ENCODE results near the gene CPTP.

Gene CPTP

DNA sequence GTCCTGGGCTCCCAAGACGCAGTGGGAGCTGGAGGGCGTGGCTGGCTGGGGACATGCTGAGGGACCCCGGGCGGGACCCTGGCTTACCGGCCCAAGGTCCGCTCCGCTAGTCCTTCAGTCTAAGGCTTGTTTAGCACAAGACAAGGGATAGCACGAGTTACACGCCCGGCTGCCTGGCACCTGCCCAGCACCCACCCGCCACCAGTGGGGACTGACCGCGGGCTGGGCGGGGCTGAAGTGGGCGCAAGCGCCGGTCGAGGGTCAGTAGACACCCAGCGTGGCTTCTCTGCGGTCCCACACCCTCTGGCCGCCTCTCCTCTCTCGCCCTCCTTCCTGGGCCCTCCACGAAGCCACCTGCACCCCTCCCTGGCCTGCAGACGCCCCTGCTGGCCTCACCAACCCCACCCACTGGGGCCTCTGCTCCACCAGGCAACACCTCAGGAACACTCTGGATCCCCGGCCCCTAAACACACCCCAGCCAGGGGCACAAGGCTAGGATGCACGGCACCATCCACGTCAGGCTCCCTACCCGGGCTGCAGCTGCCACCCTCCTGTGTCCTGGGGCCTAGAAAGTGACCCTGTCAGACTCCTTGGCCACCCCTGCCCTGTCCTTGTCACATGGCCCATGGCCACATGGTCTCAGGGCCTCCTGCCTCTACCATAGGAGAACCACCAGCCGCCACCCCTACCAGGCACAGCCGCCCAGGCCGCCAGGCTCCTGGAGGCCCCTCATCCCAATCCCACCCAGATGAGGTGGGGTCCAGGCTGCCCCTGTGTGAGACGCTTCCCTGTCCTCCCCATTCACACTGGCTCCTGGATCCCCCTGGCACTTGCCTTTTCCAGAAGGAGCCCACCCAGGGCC, 12.6 kb downstream of the CPTP start:
- H3K9me3 ChIP-seq (ENCODE audit: control insufficient read depth, insufficient read depth, low read length): no peaks in the 10 kb centered on the region
- 0 out of 2 replicates have a peak, but pooled peaks cover 6% of the 10 kb centered on the region for H3K36me3 ChIP-seq (ENCODE audit: insufficient read depth, low read length)
- H3K9ac ChIP-seq (ENCODE audit: low read depth, low read length): no peak overlapping the region
- no peaks in the 10 kb centered on the region for H3K4me1 ChIP-seq (ENCODE audit: insufficient read depth, low read length)

DNA sequence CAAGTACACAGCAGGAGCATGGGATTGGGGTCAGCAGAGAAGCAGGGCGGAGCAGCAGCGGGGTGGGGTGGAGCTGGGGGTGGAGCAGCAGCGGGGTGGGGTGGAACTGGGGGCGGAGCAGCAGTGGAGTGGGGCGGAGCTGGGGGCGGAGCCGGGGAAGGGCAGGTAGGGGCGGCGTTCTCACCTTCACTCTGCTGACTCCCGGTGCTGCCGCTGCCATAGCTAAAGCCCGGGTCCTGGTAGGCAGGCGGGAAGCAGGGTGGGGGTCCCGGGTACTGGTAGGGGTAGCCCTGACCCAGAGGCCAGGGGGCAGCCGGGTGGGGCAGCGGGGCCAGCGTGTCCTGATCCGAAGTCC, 13.2 kb downstream of the CPTP start:
- H3K9ac ChIP-seq (ENCODE audit: low read depth, low read length): no peak overlapping the region
- H3K4me1 ChIP-seq (ENCODE audit: insufficient read depth, low read length): no peaks in the 10 kb centered on the region
- no peaks in the 10 kb centered on the region for H3K9me3 ChIP-seq (ENCODE audit: control insufficient read depth, insufficient read depth, low read length)
- 0 out of 2 replicates have a peak, but pooled peaks cover 6% of the 10 kb centered on the region for H3K36me3 ChIP-seq (ENCODE audit: insufficient read depth, low read length)

DNA sequence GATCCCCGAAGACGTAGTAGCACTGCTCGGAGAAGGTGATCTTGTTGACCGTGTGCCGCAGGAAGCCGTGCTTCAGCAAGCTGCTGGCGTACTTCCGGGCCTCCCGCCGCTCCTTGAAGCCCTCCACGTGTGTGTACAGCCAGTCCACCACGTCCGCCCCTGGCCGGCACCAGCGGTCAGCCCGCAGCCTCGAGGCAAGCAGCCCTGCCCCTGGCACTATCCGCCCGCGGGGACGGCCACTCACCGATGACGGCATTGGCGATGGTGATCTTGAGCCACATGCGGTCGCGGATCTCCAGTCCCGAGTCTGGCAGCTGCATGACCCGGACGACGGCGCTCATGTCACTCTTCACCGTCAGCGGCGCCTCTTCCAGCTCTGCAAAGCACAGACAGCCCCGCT, 13.7 kb downstream of the CPTP start:
- Histone ChIP-seq H3K9me3 (ENCODE audit: control insufficient read depth, insufficient read depth, low read length) (no peaks in the 10 kb centered on the region), H3K4me1 (ENCODE audit: insufficient read depth, low read length) (no peaks in the 10 kb centered on the region), H3K9ac (ENCODE audit: low read depth, low read length) (no peak overlapping the region), H3K36me3 (ENCODE audit: insufficient read depth, low read length) (0 out of 2 replicates have a peak, but pooled peaks cover 6% of the 10 kb centered on the region)

DNA sequence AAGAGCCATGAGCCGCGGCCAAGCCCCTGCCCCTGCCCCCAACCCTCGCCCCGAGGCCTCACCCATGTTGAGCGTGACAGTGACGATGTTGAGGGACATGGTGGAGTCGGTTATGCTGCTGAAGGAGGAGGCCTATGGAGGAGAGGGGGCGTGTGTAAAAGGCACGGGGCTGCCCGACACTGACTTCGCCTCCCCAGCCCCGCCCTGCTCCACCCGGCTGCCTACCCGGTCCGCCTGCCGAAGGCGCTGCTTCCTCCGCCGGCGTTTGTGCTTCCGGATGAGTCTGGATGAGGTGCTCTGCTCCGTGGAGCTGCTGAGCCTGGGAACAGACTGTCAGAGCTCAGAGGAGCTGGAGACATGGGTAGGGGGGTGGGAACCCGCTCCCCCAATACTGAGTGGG, 15.6 kb downstream of the CPTP start:
- Histone ChIP-seq H3K9ac (ENCODE audit: low read depth, low read length) (no peak overlapping the region), H3K4me1 (ENCODE audit: insufficient read depth, low read length) (no peaks in the 10 kb centered on the region), H3K9me3 (ENCODE audit: control insufficient read depth, insufficient read depth, low read length) (no peaks in the 10 kb centered on the region), H3K36me3 (ENCODE audit: insufficient read depth, low read length) (0 out of 2 replicates have a peak, but pooled peaks cover 6% of the 10 kb centered on the region)

DNA sequence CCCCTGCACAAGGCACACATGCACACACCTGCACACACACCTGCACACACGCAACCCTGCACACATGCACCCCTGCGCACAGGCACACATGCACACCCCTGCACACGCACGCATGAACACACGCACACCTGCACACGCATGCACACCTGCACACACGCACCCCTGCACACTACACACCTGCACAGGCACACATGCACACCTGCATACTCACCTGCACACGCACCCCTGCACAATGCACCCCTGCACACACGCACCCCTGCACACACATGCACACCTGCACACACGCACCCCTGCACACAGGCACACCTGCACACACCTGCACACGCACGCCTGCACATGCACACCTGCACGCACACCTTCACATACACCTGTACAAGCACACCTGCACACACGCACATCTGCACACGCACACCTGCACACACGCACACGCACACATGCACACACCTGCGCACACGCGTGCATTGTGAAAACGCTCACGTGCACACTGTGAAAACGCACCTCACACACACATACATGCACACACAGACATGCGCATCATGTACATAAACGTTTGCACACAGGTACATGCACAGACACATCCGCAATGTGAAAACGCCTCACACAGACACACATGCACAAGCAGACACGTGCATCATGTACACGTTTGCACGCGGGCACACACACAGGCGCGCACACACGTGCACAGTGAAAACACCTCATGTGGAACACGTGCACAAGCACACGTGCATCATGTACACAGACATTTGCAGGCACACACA, 16.4 kb downstream of the CPTP start:
- no peak overlapping the region for H3K9ac ChIP-seq (ENCODE audit: low read depth, low read length)
- H3K36me3 ChIP-seq (ENCODE audit: insufficient read depth, low read length): 0 out of 2 replicates have a peak, but pooled peaks cover 6% of the 10 kb centered on the region
- H3K4me1 ChIP-seq (ENCODE audit: insufficient read depth, low read length): no peaks in the 10 kb centered on the region
- H3K9me3 ChIP-seq (ENCODE audit: control insufficient read depth, insufficient read depth, low read length): no peaks in the 10 kb centered on the region

DNA sequence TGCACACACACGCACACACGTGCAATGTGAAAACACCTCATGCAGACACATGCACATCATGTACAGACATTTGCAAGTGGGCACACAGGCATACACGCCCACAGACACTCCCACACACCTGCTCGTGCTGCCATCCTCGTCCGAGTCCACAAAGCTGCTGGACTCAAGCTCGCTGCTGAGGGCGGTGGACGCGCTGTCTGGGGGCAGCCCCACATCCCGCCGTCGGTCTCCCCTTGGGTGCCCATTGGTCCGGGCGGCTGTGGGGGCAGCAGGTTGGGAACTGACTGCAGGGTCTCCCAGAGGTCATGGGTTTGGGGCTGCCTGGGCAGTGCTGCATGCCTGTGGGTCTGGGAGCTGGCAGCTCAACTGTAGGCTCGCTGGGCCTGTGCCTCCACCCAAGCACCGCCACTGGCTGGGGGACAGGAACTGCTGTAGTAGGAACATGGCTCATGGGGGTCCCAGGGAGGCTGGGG, 17.0 kb downstream of the CPTP start:
- no peaks in the 10 kb centered on the region for H3K9me3 ChIP-seq (ENCODE audit: control insufficient read depth, insufficient read depth, low read length)
- no peaks in the 10 kb centered on the region for H3K4me1 ChIP-seq (ENCODE audit: insufficient read depth, low read length)
- H3K9ac ChIP-seq (ENCODE audit: low read depth, low read length): no peak overlapping the region
- 0 out of 2 replicates have a peak, but pooled peaks cover 6% of the 10 kb centered on the region for H3K36me3 ChIP-seq (ENCODE audit: insufficient read depth, low read length)

DNA sequence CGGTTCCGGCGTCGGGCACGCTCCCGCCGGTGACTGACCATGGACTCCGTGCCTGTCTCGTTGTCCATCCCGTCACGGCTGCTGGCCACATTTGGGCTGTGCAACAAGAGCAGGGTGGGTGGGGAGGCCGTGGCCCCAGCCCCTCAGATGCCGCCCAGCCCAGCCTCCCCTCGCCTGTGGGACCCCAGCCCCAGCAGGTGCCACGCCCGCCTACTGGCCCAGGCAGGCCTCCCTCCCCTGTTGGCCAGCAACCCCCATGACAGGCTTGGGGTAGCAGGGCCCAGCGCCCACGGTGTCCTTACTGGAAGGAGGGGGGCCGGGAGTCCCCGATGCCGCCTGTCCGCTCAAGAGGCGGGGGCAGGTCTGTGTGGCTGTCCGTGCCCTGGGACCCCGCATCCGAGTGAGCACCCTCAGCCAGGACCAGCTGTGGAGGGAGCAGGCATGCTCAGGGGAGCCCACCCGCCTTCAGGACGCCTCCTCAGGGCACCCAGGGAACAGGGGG, 17.5 kb downstream of the CPTP start:
- H3K4me1 ChIP-seq (ENCODE audit: insufficient read depth, low read length): no peaks in the 10 kb centered on the region
- H3K36me3 ChIP-seq (ENCODE audit: insufficient read depth, low read length): 0 out of 2 replicates have a peak, but pooled peaks cover 6% of the 10 kb centered on the region
- no peak overlapping the region for H3K9ac ChIP-seq (ENCODE audit: low read depth, low read length)
- no peaks in the 10 kb centered on the region for H3K9me3 ChIP-seq (ENCODE audit: control insufficient read depth, insufficient read depth, low read length)

DNA sequence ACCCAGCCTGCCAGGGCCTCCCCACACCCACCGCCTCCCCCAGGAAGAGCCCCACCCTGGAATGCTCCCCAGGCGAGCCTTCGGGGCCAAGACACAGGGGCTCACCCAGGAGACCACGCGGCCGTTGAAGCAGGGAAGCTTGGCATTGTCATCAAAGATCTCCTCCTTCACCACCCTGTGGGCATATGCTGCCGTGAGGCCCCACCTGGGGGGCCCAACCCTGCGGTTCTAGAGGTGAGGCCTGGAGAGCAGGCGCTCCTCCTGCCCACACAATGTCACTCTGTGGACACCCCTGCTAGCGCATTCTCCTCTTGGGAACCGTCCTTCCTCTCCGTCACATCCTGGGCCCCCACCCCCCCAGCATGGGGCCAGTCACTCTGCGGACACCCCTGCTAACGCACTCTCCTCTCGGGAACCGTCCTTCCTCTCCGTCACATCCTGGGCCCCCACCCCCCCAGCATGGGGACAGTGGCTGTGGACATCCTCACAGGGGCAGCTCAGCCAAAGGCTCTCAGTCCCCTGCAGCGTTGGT, 18.0 kb downstream of the CPTP start:
- H3K9ac ChIP-seq (ENCODE audit: low read depth, low read length): no peak overlapping the region
- no peaks in the 10 kb centered on the region for H3K9me3 ChIP-seq (ENCODE audit: control insufficient read depth, insufficient read depth, low read length)
- H3K4me1 ChIP-seq (ENCODE audit: insufficient read depth, low read length): no peaks in the 10 kb centered on the region
- 0 out of 2 replicates have a peak, but pooled peaks cover 6% of the 10 kb centered on the region for H3K36me3 ChIP-seq (ENCODE audit: insufficient read depth, low read length)

DNA sequence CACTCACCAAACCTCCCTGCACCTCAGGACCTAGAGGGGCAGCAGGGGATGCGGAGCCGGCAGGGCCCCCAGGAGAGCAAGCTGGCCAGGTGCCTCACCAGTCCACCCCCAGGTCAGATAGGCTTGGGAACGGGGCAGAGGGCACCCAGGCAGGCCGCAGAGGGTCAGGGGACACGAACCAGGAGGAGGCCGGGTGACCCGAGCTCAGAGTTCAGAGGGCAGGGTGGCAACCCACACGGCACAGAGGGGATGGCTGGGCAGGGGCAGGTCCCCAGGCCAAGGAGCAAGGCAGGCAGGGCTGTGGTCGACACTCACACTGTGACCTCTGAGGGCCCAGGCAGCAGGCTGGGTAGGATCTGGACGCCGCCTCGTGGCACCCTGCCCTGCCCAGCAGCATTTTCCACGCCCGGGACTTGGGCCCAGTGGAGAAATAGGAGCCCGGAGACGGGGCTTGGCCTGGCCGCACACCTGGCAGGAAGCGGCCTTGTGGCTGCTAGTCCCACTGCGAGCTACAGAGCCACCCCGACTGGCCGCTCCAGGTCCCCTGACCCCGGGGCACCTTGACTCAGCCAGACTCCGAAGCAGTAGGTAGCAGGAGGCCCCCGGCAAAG, 19.3 kb downstream of the CPTP start:
- no peaks in the 10 kb centered on the region for H3K4me1 ChIP-seq (ENCODE audit: insufficient read depth, low read length)
- no peak overlapping the region for H3K9ac ChIP-seq (ENCODE audit: low read depth, low read length)
- no peaks in the 10 kb centered on the region for H3K9me3 ChIP-seq (ENCODE audit: control insufficient read depth, insufficient read depth, low read length)
- H3K36me3 ChIP-seq (ENCODE audit: insufficient read depth, low read length): 0 out of 2 replicates have a peak, but pooled peaks cover 6% of the 10 kb centered on the region

DNA sequence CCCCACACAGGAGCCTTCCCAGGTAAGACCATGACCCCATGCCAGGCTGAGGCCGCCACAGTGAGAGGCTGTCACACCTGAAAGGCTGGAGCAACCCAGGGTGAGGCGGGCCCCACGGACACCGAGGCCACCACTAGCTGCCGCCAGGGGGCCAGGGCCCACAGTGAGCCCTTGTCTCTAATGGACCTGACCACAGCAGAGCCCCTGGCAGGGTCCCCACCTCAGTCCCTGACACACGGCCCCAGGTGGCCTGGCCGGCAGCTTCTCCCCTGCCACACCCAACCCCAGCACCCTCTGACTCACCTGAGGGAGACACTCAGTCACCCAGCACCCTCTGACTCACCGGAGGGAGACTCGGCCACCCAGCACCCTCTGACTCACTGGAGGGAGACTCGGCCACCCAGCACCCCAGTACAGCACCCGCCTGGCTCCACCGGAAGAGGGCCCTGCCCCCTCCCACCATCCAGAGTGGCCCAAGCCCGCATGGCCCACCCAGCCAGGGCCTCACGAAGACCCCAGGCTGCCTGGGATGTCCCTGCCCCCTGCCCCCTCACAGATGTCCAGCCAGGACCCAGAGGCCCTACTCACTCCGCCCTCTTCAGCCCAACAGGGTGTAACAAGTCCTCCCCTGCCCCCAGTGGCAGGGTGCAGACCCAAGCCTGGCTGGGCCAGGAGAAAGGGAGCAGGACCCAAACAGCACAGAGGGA, 20.2 kb downstream of the CPTP start:
- Histone ChIP-seq H3K4me1 (ENCODE audit: insufficient read depth, low read length) (no peaks in the 10 kb centered on the region), H3K9ac (ENCODE audit: low read depth, low read length) (no peak overlapping the region; the same call in 1 of the 2 replicates), H3K36me3 (ENCODE audit: insufficient read depth, low read length) (0 out of 2 replicates have a peak, but pooled peaks cover 6% of the 10 kb centered on the region), H3K9me3 (ENCODE audit: control insufficient read depth, insufficient read depth, low read length) (no peaks in the 10 kb centered on the region)

DNA sequence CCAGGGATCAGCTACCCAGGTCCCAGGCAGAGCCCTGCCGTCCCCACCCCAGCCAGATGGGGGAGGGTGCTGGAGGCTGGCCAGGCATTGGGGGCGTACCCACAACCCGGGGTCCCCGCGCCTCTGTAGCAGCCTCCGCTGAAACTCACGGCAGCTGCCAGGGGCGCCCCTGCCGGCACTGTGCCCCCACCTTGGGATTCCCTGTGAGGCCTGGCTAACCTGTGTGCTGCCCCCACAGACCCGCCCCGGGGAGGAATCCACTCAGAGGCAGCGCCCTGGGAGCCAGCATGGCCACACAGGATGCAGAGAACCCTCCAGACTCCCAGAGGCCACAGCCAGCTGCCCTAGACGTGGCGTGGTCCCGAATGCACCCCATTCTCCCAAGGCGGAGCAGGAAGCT, 20.8 kb downstream of the CPTP start:
- H3K36me3 ChIP-seq (ENCODE audit: insufficient read depth, low read length): 0 out of 2 replicates have a peak, but pooled peaks cover 6% of the 10 kb centered on the region
- no peak overlapping the region for H3K9ac ChIP-seq (ENCODE audit: low read depth, low read length)
- H3K9me3 ChIP-seq (ENCODE audit: control insufficient read depth, insufficient read depth, low read length): no peaks in the 10 kb centered on the region
- no peaks in the 10 kb centered on the region for H3K4me1 ChIP-seq (ENCODE audit: insufficient read depth, low read length)

DNA sequence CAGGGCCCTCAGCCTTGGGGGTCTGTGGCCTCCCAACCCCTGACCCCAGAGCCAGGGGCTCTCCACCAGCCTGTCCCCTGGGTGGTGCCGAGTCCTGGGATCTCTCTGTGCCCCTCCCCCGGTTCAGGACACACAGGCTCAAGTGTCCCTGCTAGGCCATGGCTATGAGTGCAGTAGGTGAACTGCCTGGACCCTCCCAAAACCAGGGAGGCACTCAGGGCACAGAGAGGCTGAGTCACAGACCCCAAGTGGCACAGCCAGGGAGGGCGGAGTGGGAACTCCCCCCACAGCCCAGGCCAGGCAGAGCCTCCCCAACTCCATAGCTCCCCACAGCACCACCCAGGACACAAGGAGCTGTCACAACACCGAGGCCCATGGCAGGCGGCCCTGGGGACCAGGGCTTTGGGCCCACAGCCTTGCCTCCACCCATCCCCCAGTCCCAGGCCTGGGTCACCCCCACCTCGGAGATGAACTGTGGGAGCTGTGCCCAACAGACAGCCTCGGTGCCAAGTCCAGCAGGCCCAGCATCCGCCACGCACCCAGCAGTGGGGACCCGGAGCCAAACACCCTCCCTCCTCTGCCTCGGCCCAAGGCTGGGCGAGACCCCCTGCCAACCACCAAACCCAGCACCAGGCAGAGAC, 21.4 kb downstream of the CPTP start:
- Histone ChIP-seq H3K36me3 (ENCODE audit: insufficient read depth, low read length) (0 out of 2 replicates have a peak, but pooled peaks cover 6% of the 10 kb centered on the region), H3K9me3 (ENCODE audit: control insufficient read depth, insufficient read depth, low read length) (no peaks in the 10 kb centered on the region), H3K4me1 (ENCODE audit: insufficient read depth, low read length) (no peaks in the 10 kb centered on the region), H3K9ac (ENCODE audit: low read depth, low read length) (no peak overlapping the region)

DNA sequence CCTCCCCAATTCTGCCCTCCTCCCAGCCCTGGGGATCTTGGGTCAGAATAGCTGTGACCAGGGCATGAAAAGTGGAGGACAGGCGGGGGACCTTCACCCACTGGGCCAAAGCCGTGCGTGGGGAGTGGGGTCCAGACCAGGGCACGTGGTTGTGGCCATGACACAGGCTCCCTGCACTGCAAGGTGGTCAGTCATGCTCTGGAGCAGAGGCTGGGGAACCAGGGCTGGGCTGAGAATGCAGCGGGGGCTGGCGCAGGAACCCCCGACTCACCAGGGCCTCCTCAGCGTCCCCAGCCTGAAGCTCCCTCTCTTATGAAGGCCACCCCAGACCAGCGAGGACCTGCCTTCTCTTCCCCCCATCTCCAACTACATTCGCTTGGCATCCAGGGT, 21.9 kb downstream of the CPTP start:
- H3K4me1 ChIP-seq (ENCODE audit: insufficient read depth, low read length): no peaks in the 10 kb centered on the region

More for the DNA sequence above, 21.9 kb downstream of the CPTP start:
- 0 out of 2 replicates have a peak, but pooled peaks cover under 1% of the 10 kb centered on the region for H3K36me3 ChIP-seq (ENCODE audit: insufficient read depth, low read length)
- no peak overlapping the region for H3K9ac ChIP-seq (ENCODE audit: low read depth, low read length)
- H3K9me3 ChIP-seq (ENCODE audit: control insufficient read depth, insufficient read depth, low read length): no peaks in the 10 kb centered on the region

Data from ES-I3 (cell line).